ENCODE results near the gene SARDH.
A peak's percentile ranks its signal among the peaks of the same experiment; 100 is the strongest.
"Not testable (repeated sequence)": the region's sequence is repeated elsewhere in the genome, so short reads cannot be mapped to it uniquely, and the experiment has no call there.

The SARDH gene

GRCh38 chr9:133684936-133685361 is 53.2 kb downstream of the SARDH start:
- H3K4me3 Mint-ChIP-seq, result no peak overlapping the region
- no peak overlapping the region for H3K27ac Mint-ChIP-seq
- H3K9me3 Mint-ChIP-seq, result no peaks in the 10 kb centered on the region
- ATAC-seq, result no peak
- H3K36me3 Mint-ChIP-seq, result no peaks in the 10 kb centered on the region
- peaks cover 25% of the 10 kb centered on the region for H3K27me3 Mint-ChIP-seq
- peaks cover 8% of the 10 kb centered on the region for H3K4me1 Mint-ChIP-seq

GRCh38 chr9:133684121-133684935 is 53.8 kb downstream of the SARDH start:
- H3K4me1 Mint-ChIP-seq, result peaks cover 8% of the 10 kb centered on the region
- peak overlapping the region; percentile 51 for H3K27ac Mint-ChIP-seq
- H3K9me3 Mint-ChIP-seq, result no peaks in the 10 kb centered on the region
- ATAC-seq, result no peak
- H3K4me3 Mint-ChIP-seq, result no peak overlapping the region
- H3K27me3 Mint-ChIP-seq, result peaks cover 22% of the 10 kb centered on the region
- H3K36me3 Mint-ChIP-seq, result no peaks in the 10 kb centered on the region

GRCh38 chr9:133683586-133684120 is 54.5 kb downstream of the SARDH start:
- ATAC-seq, result peak; percentile 42
- Mint-ChIP-seq H3K27ac (peak overlapping the region; percentile 51), H3K36me3 (no peaks in the 10 kb centered on the region), H3K4me3 (peak overlapping the region; percentile 16), H3K27me3 (peaks cover 15% of the 10 kb centered on the region), H3K9me3 (no peaks in the 10 kb centered on the region), H3K4me1 (peaks cover 8% of the 10 kb centered on the region)

GRCh38 chr9:133682818-133683585 is 55.1 kb downstream of the SARDH start:
- no peak for ATAC-seq
- peaks cover 8% of the 10 kb centered on the region for H3K4me1 Mint-ChIP-seq
- H3K4me3 Mint-ChIP-seq, result no peak overlapping the region
- no peaks in the 10 kb centered on the region for H3K36me3 Mint-ChIP-seq
- H3K27me3 Mint-ChIP-seq, result peaks cover 8% of the 10 kb centered on the region
- H3K9me3 Mint-ChIP-seq, result no peaks in the 10 kb centered on the region
- H3K27ac Mint-ChIP-seq, result peak overlapping the region; percentile 51

- H3K36me3 Mint-ChIP-seq, result no peaks in the 10 kb centered on the region
- ATAC-seq, result no peak
- H3K9me3 Mint-ChIP-seq, result no peaks in the 10 kb centered on the region
- H3K27me3 Mint-ChIP-seq, result peaks cover 6% of the 10 kb centered on the region
- no peak overlapping the region for H3K27ac Mint-ChIP-seq
- H3K4me1 Mint-ChIP-seq, result peaks cover 8% of the 10 kb centered on the region
- no peak overlapping the region for H3K4me3 Mint-ChIP-seq
These were observed 56.4 kb downstream of the SARDH start for GRCh38 chr9:133681658-133682306.

- no peak for ATAC-seq
- no peak overlapping the region for H3K4me3 Mint-ChIP-seq
- H3K27me3 Mint-ChIP-seq, result no peaks in the 10 kb centered on the region
- H3K9me3 Mint-ChIP-seq, result no peaks in the 10 kb centered on the region
- no peak overlapping the region for H3K27ac Mint-ChIP-seq
- no peaks in the 10 kb centered on the region for H3K36me3 Mint-ChIP-seq
- H3K4me1 Mint-ChIP-seq, result peaks cover 8% of the 10 kb centered on the region
These were observed 57.0 kb downstream of the SARDH start for GRCh38 chr9:133680976-133681657.

- Mint-ChIP-seq H3K4me1 (peaks cover 8% of the 10 kb centered on the region), H3K36me3 (no peaks in the 10 kb centered on the region), H3K27me3 (no peaks in the 10 kb centered on the region), H3K9me3 (no peaks in the 10 kb centered on the region), H3K27ac (no peak overlapping the region), H3K4me3 (no peak overlapping the region)
- no peak for ATAC-seq
These were observed 57.7 kb downstream of the SARDH start for GRCh38 chr9:133680250-133680975.

- ATAC-seq, result no peak
- H3K27me3 Mint-ChIP-seq, result peaks cover 2% of the 10 kb centered on the region
- H3K4me3 Mint-ChIP-seq, result no peak overlapping the region
- no peaks in the 10 kb centered on the region for H3K9me3 Mint-ChIP-seq
- no peak overlapping the region for H3K27ac Mint-ChIP-seq
- H3K4me1 Mint-ChIP-seq, result peaks cover 8% of the 10 kb centered on the region
- no peaks in the 10 kb centered on the region for H3K36me3 Mint-ChIP-seq
These were observed 58.6 kb downstream of the SARDH start for GRCh38 chr9:133679466-133680061.

- Mint-ChIP-seq H3K4me1 (peaks cover 8% of the 10 kb centered on the region), H3K4me3 (no peak overlapping the region)
These were observed 59.1 kb downstream of the SARDH start for GRCh38 chr9:133679056-133679455.

GRCh38 chr9:133677126-133678010 is 60.8 kb downstream of the SARDH start:
- H3K27me3 Mint-ChIP-seq, result peaks cover 19% of the 10 kb centered on the region
- no peak overlapping the region for H3K27ac Mint-ChIP-seq
- no peaks in the 10 kb centered on the region for H3K4me1 Mint-ChIP-seq
- H3K4me3 Mint-ChIP-seq, result no peak overlapping the region
- H3K9me3 Mint-ChIP-seq, result no peaks in the 10 kb centered on the region
- no peak for ATAC-seq
- H3K36me3 Mint-ChIP-seq, result no peaks in the 10 kb centered on the region

More at GRCh38 chr9:133679056-133679455, 59.1 kb downstream of the SARDH start:
- Mint-ChIP-seq H3K36me3 (no peaks in the 10 kb centered on the region), H3K9me3 (no peaks in the 10 kb centered on the region), H3K27ac (no peak overlapping the region), H3K27me3 (peaks cover 7% of the 10 kb centered on the region)
- ATAC-seq, result no peak

GRCh38 chr9:133676450-133676849 is 61.7 kb downstream of the SARDH start:
- Mint-ChIP-seq H3K9me3 (no peaks in the 10 kb centered on the region), H3K4me3 (no peak overlapping the region), H3K27me3 (peaks cover 28% of the 10 kb centered on the region), H3K36me3 (no peaks in the 10 kb centered on the region), H3K4me1 (no peaks in the 10 kb centered on the region), H3K27ac (no peak overlapping the region)
- ATAC-seq, result no peak

GRCh38 chr9:133675796-133676195 is 62.4 kb downstream of the SARDH start:
- not testable (repeated sequence) for H3K9me3 Mint-ChIP-seq, H3K4me1 Mint-ChIP-seq, H3K36me3 Mint-ChIP-seq, ATAC-seq, H3K4me3 Mint-ChIP-seq, H3K27ac Mint-ChIP-seq
- H3K27me3 Mint-ChIP-seq, result peaks cover 35% of the 10 kb centered on the region

- H3K27me3 Mint-ChIP-seq, result peaks cover 35% of the 10 kb centered on the region
- H3K9me3 Mint-ChIP-seq, result no peaks in the 10 kb centered on the region
- no peaks in the 10 kb centered on the region for H3K36me3 Mint-ChIP-seq
These were observed 64.1 kb downstream of the SARDH start for GRCh38 chr9:133674091-133674490.

More at GRCh38 chr9:133674091-133674490, 64.1 kb downstream of the SARDH start:
- Mint-ChIP-seq H3K4me1 (no peaks in the 10 kb centered on the region), H3K27ac (no peak overlapping the region), H3K4me3 (no peak overlapping the region)
- ATAC-seq, result no peak
